OCI-LY3 (cell line): ENCODE measurements around the gene SLC39A13.

Source experiments
- CTCF ChIP-seq: fragments of 200-600, 300-600 bp; sonication (generic); IDR thresholded peaks from 2 replicates; pipeline ENCODE4 v1.5.1; 2014; ENCODE audit warnings: antibody characterized with exemption, low read length, low read depth
- EZH2phosphoT487 ChIP-seq: fragments of 200-600 bp; shearing (Covaris generic); IDR thresholded peaks from 2 replicates; pipeline ENCODE4 v1.6.1; 2018; ENCODE audit warnings: antibody characterized with exemption, mixed run types, low read depth

GRCh38 chr11:47384498-47384897 is 23.9 kb upstream of the SLC39A13 start:
- TF ChIP-seq CTCF (no peak), EZH2phosphoT487 (no peak)
